ENCODE measurements around the gene WNT5B.

The WNT5B gene

GRCh38 chr12:1661553-1662335 is 32.7 kb downstream of the WNT5B start:
- Mint-ChIP-seq H3K4me3 (peak overlapping the region; percentile 79), H3K36me3 (ENCODE audit: low read depth) (no peaks in the 10 kb centered on the region), H3K27me3 (no peaks in the 10 kb centered on the region), H3K27ac (peak overlapping the region; percentile 77), H3K4me1 (ENCODE audit: low read depth) (peaks cover 56% of the 10 kb centered on the region), H3K9me3 (no peaks in the 10 kb centered on the region)
- intact Hi-C loops (cut with micrococcal nuclease) = loop anchor here (2.0 kb wide), 1 partner anchor 29 kb away; the partner anchor contains the start of gene ADIPOR2

DNA sequence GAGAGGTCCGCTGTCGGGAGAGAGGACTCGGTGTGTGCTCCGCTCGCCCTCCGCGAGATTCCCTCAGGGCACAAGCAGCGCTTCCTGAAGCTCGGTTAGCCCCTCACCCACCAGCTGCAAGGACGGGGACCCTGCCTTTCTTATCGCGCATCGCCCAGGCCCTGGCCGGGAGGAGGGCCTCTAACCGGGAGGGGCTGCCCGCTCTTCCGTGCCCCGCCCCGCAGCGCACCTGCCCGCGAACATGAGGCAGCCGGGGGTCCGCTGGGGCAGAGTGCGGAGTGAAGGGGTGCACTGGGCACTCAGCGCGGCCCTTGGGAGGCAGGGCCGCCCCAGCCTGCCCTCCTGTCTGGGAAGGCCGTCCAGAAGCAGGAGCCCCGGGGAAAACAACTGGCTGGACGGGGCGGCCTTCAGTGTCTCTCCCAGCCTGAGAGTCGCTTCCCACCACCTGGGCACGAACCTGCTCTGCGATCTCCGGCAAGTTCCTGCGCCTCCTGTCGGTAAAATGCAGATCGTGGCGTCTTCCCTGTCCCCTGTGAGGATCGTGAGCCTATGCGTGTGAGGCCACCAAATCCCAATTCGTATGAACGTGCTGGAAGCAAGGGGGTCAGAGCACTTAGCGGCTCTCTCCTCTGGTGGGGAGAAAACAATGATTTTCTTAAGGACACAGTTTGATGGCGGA is 33.9 kb downstream of the WNT5B start:
- Mint-ChIP-seq H3K4me3 (peak overlapping the region; percentile 61), H3K9me3 (no peaks in the 10 kb centered on the region), H3K36me3 (ENCODE audit: low read depth) (no peaks in the 10 kb centered on the region), H3K27me3 (peaks cover 2% of the 10 kb centered on the region), H3K27ac (no peak overlapping the region), H3K4me1 (ENCODE audit: low read depth) (peaks cover 54% of the 10 kb centered on the region)
- intact Hi-C loops (cut with micrococcal nuclease) = no loop called here

- Mint-ChIP-seq H3K27ac (no peak overlapping the region), H3K4me3 (no peak overlapping the region), H3K4me1 (ENCODE audit: low read depth) (peaks cover 51% of the 10 kb centered on the region), H3K9me3 (no peaks in the 10 kb centered on the region), H3K36me3 (ENCODE audit: low read depth) (no peaks in the 10 kb centered on the region), H3K27me3 (peaks cover 2% of the 10 kb centered on the region)
- intact Hi-C loops (cut with micrococcal nuclease) = no loop called here
Observed at GRCh38 chr12:1663440-1664132, 34.6 kb downstream of the WNT5B start.

GRCh38 chr12:1665366-1665765 is 36.3 kb downstream of the WNT5B start:
- H3K9me3 Mint-ChIP-seq = no peaks in the 10 kb centered on the region
- H3K27ac Mint-ChIP-seq = peak overlapping the region; percentile 14
- H3K27me3 Mint-ChIP-seq = peaks cover 2% of the 10 kb centered on the region
- H3K4me3 Mint-ChIP-seq = no peak overlapping the region
- intact Hi-C loops (cut with micrococcal nuclease) = no loop called here
- H3K36me3 Mint-ChIP-seq (ENCODE audit: low read depth) = no peaks in the 10 kb centered on the region
- H3K4me1 Mint-ChIP-seq (ENCODE audit: low read depth) = peaks cover 44% of the 10 kb centered on the region

- Mint-ChIP-seq H3K36me3 (ENCODE audit: low read depth) (no peaks in the 10 kb centered on the region), H3K27ac (no peak overlapping the region), H3K4me1 (ENCODE audit: low read depth) (peaks cover 38% of the 10 kb centered on the region), H3K9me3 (no peaks in the 10 kb centered on the region), H3K4me3 (no peak overlapping the region), H3K27me3 (peaks cover 2% of the 10 kb centered on the region)
- intact Hi-C loops (cut with micrococcal nuclease) = no loop called here
Observed at GRCh38 chr12:1666215-1666614, 37.2 kb downstream of the WNT5B start.

- H3K9me3 Mint-ChIP-seq = no peaks in the 10 kb centered on the region
- no peak overlapping the region for H3K4me3 Mint-ChIP-seq
- peaks cover 2% of the 10 kb centered on the region for H3K27me3 Mint-ChIP-seq
- peaks cover 32% of the 10 kb centered on the region for H3K4me1 Mint-ChIP-seq (ENCODE audit: low read depth)
- no peaks in the 10 kb centered on the region for H3K36me3 Mint-ChIP-seq (ENCODE audit: low read depth)
- intact Hi-C loops (cut with micrococcal nuclease) = no loop called here
- H3K27ac Mint-ChIP-seq = peak overlapping the region; percentile 42
Observed at GRCh38 chr12:1666685-1667162, 37.7 kb downstream of the WNT5B start.

DNA sequence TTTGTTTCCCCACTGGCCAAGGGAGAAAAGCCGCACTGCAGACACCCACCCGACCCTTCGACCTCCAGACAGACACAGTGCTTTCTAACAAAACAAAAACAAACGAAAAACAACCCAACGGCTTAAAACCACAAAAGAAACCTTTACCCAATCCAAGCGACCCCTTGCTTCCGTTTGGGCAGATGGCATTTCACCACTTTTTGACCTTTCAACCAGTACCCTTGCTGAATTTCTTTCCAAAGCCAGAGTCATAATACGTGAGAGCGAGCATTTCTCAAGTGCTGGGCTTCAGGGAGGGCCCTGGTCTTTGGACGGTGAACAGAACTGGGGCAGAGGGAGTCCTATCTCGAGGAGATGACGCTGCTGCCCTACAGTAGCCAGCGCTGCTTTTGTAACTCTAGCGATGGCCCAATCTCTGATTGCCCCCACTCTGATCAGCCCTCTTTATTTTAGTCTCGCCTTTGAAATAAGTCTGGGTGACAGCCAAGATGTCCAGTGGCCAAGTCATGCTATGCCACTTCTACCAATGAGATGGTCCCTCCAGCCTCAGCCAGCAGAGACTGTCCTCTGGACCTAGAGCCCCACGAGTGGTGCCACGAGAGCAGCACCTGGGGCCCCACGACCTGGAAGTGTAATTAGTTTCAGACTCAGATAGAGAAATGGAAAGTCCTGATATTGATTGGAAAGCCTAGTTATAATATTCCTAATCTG is 40.0 kb downstream of the WNT5B start:
- Mint-ChIP-seq H3K27ac (peak overlapping the region; percentile 69), H3K4me1 (ENCODE audit: low read depth) (peaks cover 30% of the 10 kb centered on the region), H3K9me3 (no peaks in the 10 kb centered on the region), H3K4me3 (peak overlapping the region; percentile 41), H3K27me3 (peaks cover 2% of the 10 kb centered on the region), H3K36me3 (ENCODE audit: low read depth) (no peaks in the 10 kb centered on the region)
- intact Hi-C loops (cut with micrococcal nuclease) = no loop called here

DNA sequence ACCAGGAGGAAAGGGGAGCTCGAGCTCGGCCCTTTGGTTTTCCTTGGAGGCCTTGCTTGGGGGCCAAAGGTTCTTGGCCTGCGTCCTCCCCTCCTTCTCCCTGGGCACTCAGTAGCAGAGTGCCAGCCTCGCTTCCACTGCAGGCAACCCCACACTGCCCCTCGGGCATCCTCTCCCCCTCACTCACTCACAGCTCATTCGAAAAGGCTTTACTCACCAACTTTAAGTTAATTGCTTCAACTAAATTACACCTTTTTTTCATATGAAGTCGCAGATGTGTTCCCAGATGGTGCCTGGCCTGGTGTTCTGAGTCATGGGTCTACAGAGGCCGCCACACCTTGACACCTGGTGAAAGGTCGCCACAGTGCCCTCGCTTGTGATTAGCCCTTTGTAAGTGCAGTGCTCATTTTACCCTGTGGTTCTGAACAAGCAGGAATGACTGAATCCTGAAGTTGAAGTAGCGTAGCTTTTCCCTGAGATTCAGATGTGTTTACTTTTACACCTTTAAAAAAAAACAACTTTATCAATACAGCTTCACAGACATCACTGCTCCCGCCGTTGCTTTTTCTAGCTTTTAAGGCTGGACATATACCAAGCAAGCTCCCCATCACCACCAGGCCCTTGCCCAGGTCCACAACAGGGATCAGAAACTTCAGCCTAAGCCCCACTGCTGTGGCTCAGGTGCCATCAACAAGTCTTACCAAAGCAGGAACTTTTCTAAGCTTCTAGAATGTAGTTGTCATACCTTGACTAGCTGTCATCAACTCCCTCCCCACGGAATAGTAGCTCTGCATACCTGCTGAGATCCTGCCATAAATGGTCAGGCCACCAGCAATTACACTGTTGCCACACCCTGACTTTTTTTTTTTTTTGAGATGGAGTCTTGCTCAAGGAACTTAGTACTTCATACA is 41.6 kb downstream of the WNT5B start:
- Mint-ChIP-seq H3K27me3 (peaks cover 2% of the 10 kb centered on the region), H3K4me3 (no peak overlapping the region), H3K9me3 (no peaks in the 10 kb centered on the region), H3K36me3 (ENCODE audit: low read depth) (no peaks in the 10 kb centered on the region), H3K27ac (no peak overlapping the region), H3K4me1 (ENCODE audit: low read depth) (peaks cover 24% of the 10 kb centered on the region)
- intact Hi-C loops (cut with micrococcal nuclease) = no loop called here

DNA sequence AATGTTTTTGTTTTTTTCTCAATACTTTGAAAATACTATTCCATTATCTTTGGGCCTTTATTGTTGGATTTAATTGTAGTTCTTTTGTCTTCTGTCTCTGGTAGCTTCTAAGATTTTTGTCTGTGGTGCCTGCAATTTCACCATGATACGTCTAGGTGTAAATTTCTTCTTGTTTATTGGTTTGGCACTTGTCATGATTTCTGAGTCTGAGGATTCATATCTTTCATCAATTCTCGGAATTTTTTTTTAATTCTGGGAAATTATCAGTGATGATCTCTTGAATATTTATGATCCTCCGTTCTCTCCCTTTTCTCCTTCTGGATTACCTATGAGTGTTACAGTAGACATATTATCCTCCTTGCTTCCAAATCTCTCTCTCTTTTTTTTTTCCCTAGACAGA is 47.0 kb downstream of the WNT5B start:
- Mint-ChIP-seq H3K36me3 (ENCODE audit: low read depth) (no peaks in the 10 kb centered on the region), H3K27me3 (no peaks in the 10 kb centered on the region), H3K9me3 (no peaks in the 10 kb centered on the region), H3K27ac (no peak overlapping the region), H3K4me1 (ENCODE audit: low read depth) (no peaks in the 10 kb centered on the region), H3K4me3 (no peak overlapping the region)
- intact Hi-C loops (cut with micrococcal nuclease) = no loop called here

GRCh38 chr12:1680804-1681492 is 51.9 kb downstream of the WNT5B start:
- Mint-ChIP-seq H3K27ac (no peak overlapping the region), H3K4me3 (no peak overlapping the region), H3K4me1 (ENCODE audit: low read depth) (no peaks in the 10 kb centered on the region), H3K27me3 (no peaks in the 10 kb centered on the region), H3K9me3 (no peaks in the 10 kb centered on the region), H3K36me3 (ENCODE audit: low read depth) (no peaks in the 10 kb centered on the region)
- intact Hi-C loops (cut with micrococcal nuclease) = no loop called here

DNA sequence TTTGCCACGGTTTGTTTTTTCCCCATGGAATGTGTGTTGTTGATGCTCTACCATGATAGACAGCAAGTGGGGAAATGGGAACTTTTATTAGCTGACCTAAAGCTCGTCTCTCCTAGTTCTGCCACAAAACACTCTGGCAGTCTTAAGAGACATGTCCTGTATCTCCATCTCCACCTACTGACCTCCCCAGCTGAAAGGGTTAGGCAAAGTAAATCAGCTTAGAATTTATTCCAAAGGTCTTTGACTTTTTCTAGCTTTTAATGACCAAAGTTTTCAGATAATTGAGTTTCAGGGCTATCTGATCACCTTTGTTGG is 52.4 kb downstream of the WNT5B start:
- intact Hi-C loops (cut with micrococcal nuclease) = no loop called here
- Mint-ChIP-seq H3K27ac (no peak overlapping the region), H3K9me3 (no peaks in the 10 kb centered on the region), H3K4me3 (no peak overlapping the region), H3K27me3 (no peaks in the 10 kb centered on the region), H3K4me1 (ENCODE audit: low read depth) (no peaks in the 10 kb centered on the region), H3K36me3 (ENCODE audit: low read depth) (no peaks in the 10 kb centered on the region)

DNA sequence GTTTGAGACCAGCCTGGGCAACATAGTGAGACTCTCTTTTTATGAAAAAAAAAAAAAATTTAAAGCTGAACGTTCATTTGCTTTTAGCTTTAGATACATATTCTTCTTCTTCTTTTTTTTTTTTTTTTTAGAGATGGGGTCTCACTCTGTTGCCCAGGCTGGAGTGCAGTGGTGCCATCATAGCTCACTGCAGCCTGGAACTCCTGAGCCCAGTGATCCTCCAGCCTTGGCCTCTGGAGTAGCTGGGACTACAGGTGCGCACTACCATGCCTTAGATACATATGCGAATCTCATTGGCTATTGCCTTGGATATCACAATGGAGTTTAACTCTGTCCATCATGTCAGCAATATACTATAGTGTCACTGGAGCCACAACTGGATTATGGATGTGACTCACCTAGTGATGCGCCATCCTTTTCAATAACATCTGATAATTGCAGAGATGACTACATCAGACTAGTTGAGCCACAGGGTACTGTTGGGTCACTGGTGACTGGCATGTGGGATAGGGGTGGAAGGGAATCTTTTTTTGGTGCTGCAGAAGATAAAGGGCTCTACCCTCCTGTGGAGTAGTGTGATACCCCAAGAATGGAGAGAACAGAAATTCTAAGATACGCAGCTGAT is 59.2 kb downstream of the WNT5B start:
- Mint-ChIP-seq H3K9me3 (no peaks in the 10 kb centered on the region), H3K27me3 (no peaks in the 10 kb centered on the region), H3K4me1 (ENCODE audit: low read depth) (peaks cover 24% of the 10 kb centered on the region), H3K36me3 (ENCODE audit: low read depth) (peaks cover 7% of the 10 kb centered on the region), H3K27ac (no peak overlapping the region), H3K4me3 (no peak overlapping the region)
- intact Hi-C loops (cut with micrococcal nuclease) = no loop called here

Data from dendritic cell treated with granulocyte-macrophage colony-stimulating factor and Interleukin-4, amounts not matched to agents 40 ng/mL and 50 ng/mL, for 4 days (primary cell).